SIG-M5 treated with dmso at 0.1 percent for 504 hours (cell line): ENCODE results near the gene ARSD.
A peak's percentile ranks its signal among the peaks of the same experiment; 100 is the strongest.
"Not testable (repeated sequence)": the region's sequence is repeated elsewhere in the genome, so short reads cannot be mapped to it uniquely, and the experiment has no call there.

Experiments used
- DNase-seq: peaks from one replicate; lab custom pipeline; 2025; ENCODE audit not compliant: unreplicated experiment; lab: John Stamatoyannopoulos, UW

The ARSD gene

GRCh38 chrX:2897690-2898623 is 31.2 kb downstream of the ARSD start:
- peak; percentile 37 for DNase-seq

- no peak for DNase-seq
These were observed 31.8 kb downstream of the ARSD start for GRCh38 chrX:2897311-2897689.

GRCh38 chrX:2894885-2895292 is 34.2 kb downstream of the ARSD start:
- DNase-seq, result peak; percentile 72

- DNase-seq, result no peak
These were observed 36.3 kb downstream of the ARSD start for GRCh38 chrX:2892816-2893215.

- DNase-seq, result not testable (repeated sequence)
These were observed 38.3 kb downstream of the ARSD start for GRCh38 chrX:2890536-2891460.

GRCh38 chrX:2889706-2890490 is 39.2 kb downstream of the ARSD start:
- DNase-seq, result not testable (repeated sequence)

GRCh38 chrX:2889045-2889605 is 40.0 kb downstream of the ARSD start:
- no peak for DNase-seq

- peak; percentile 88 for DNase-seq
These were observed 40.8 kb downstream of the ARSD start for GRCh38 chrX:2888309-2888708.

- DNase-seq, result no peak
These were observed 45.4 kb downstream of the ARSD start for GRCh38 chrX:2883770-2884169.

GRCh38 chrX:2879670-2880069 is 49.5 kb downstream of the ARSD start:
- DNase-seq, result no peak

- no peak for DNase-seq
These were observed 50.6 kb downstream of the ARSD start for GRCh38 chrX:2878563-2878962.

- peak; percentile 18 for DNase-seq
These were observed 53.2 kb downstream of the ARSD start for GRCh38 chrX:2875798-2876399.

- no peak for DNase-seq
These were observed 54.0 kb downstream of the ARSD start for GRCh38 chrX:2875136-2875481.

GRCh38 chrX:2874222-2875135 is 54.7 kb downstream of the ARSD start:
- no peak for DNase-seq

GRCh38 chrX:2872671-2873277 is 56.4 kb downstream of the ARSD start:
- no peak for DNase-seq

- DNase-seq, result no peak
These were observed 57.3 kb downstream of the ARSD start for GRCh38 chrX:2871831-2872230.

- no peak for DNase-seq
These were observed 58.5 kb downstream of the ARSD start for GRCh38 chrX:2870650-2871049.

GRCh38 chrX:2867206-2867605 is 61.9 kb downstream of the ARSD start:
- no peak for DNase-seq

GRCh38 chrX:2863646-2864045 is 65.5 kb downstream of the ARSD start:
- DNase-seq, result no peak
